ENCODE results near the gene TEX29.

TEX29 gene

DNA sequence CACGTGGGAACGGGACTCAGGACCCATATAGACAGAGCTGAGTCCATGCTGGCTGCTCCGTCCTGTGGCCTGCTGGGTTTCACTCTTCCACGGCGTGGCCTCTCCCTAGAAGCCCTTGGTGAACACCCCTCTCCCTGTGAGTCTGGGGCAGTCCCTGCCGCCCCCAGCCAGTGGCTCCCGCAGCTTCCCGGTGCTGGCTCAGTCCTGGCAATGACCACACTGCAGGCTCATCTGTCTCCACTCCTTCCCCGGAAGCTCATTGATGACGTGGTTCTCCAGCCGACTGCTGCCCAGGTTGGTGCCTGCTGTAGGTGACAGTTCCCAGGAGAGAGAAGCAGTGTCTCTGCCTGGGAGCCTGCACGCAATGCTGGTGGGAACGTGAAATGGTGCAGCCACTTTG, 2.1 kb upstream of the TEX29 start (continued):
- TF ChIP-seq, protein P1, sequence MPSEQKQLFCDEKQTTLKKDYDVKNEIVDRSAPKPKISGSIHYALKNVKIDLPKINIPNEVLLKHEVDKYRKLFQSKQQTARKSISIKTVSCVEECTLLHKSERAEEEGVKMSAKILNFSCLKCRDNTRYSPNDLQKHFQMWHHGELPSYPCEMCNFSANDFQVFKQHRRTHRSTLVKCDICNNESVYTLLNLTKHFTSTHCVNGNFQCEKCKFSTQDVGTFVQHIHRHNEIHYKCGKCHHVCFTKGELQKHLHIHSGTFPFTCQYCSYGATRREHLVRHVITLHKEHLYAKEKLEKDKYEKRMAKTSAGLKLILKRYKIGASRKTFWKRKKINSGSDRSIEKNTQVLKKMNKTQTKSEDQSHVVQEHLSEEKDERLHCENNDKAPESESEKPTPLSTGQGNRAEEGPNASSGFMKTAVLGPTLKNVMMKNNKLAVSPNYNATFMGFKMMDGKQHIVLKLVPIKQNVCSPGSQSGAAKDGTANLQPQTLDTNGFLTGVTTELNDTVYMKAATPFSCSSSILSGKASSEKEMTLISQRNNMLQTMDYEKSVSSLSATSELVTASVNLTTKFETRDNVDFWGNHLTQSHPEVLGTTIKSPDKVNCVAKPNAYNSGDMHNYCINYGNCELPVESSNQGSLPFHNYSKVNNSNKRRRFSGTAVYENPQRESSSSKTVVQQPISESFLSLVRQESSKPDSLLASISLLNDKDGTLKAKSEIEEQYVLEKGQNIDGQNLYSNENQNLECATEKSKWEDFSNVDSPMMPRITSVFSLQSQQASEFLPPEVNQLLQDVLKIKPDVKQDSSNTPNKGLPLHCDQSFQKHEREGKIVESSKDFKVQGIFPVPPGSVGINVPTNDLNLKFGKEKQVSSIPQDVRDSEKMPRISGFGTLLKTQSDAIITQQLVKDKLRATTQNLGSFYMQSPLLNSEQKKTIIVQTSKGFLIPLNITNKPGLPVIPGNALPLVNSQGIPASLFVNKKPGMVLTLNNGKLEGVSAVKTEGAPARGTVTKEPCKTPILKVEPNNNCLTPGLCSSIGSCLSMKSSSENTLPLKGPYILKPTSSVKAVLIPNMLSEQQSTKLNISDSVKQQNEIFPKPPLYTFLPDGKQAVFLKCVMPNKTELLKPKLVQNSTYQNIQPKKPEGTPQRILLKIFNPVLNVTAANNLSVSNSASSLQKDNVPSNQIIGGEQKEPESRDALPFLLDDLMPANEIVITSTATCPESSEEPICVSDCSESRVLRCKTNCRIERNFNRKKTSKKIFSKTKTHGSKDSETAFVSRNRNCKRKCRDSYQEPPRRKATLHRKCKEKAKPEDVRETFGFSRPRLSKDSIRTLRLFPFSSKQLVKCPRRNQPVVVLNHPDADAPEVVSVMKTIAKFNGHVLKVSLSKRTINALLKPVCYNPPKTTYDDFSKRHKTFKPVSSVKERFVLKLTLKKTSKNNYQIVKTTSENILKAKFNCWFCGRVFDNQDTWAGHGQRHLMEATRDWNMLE (tag by site-specific recombination; conservative IDR thresholded peaks at IDR 0.05; ENCODE audit: low read depth): no peak
- TF ChIP-seq ZSCAN16 (tag by site-specific recombination; IDR thresholded peaks at IDR 0.05) (no peak), ZBTB48 (tag by site-specific recombination; IDR thresholded peaks at IDR 0.05) (no peak), ZNF501 (tag by site-specific recombination; IDR thresholded peaks at IDR 0.05) (no peak)
- TF ChIP-seq, protein P2, sequence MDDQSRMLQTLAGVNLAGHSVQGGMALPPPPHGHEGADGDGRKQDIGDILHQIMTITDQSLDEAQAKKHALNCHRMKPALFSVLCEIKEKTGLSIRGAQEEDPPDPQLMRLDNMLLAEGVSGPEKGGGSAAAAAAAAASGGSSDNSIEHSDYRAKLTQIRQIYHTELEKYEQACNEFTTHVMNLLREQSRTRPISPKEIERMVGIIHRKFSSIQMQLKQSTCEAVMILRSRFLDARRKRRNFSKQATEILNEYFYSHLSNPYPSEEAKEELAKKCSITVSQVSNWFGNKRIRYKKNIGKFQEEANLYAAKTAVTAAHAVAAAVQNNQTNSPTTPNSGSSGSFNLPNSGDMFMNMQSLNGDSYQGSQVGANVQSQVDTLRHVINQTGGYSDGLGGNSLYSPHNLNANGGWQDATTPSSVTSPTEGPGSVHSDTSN (CRISPR knock-in tag; IDR thresholded peaks at IDR 0.05): no peak

DNA sequence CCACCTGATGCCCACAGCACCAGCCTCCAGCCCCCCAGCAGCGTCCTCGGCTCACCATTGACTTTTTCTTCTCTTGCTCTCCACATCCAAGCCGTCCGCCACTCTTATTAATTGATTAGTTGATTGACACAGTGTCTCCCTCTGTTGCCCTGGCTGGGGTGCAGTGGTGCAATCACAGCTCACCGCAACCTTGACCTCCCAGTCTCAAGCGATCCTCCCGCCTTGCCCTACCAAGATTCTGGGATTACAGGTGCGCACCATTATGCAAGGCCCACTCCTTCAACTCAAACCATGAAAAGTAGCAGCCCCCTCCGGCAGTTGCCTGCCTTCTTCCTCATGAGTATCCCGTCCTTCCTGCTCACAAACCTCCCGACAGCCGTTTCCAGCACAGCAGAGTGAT, 921 bp upstream of the TEX29 start:
- Histone ChIP-seq H3K36me3 (ENCODE audit: control insufficient read depth in 2 of 2, insufficient read depth in 1 of 2, low read length in 2 of 2) (no peaks in the 10 kb centered on the region), H3K27ac (ENCODE audit: extremely low read depth, low read depth, low read length) (no peak overlapping the region), H3K4me1 (ENCODE audit: control insufficient read depth, insufficient read depth, low read length) (no peaks in the 10 kb centered on the region), H3K4me3 (ENCODE audit: low read depth, low read length) (no peak overlapping the region), H3K9me3 (ENCODE audit: control insufficient read depth, insufficient read depth, low read depth, low read length) (no peaks in the 10 kb centered on the region)
- CTCF ChIA-PET: no interaction called here
- POLR2A ChIA-PET: no interaction called here
- TF ChIP-seq ZNF670 (tag by site-specific recombination; IDR thresholded peaks at IDR 0.05; ENCODE audit: low read depth) (no peak), ZNF777 (tag by site-specific recombination; IDR thresholded peaks at IDR 0.05; ENCODE audit: borderline replicate concordance) (no peak), BCL11B (tag by site-specific recombination; IDR thresholded peaks at IDR 0.05; ENCODE audit: low read depth) (no peak), ZIC2 (tag by site-specific recombination; IDR thresholded peaks at IDR 0.05) (no peak), ZNF514 (tag by site-specific recombination; IDR thresholded peaks at IDR 0.05) (no peak), ZNF274 (IDR thresholded peaks at IDR 0.05; ENCODE audit: low read length) (no peak), ZNF274 (tag by site-specific recombination; IDR thresholded peaks at IDR 0.05; ENCODE audit: borderline replicate concordance) (no peak), ZNF843 (tag by site-specific recombination; IDR thresholded peaks at IDR 0.05) (no peak), IKZF3 (tag by site-specific recombination; IDR thresholded peaks at IDR 0.05) (no peak), MEIS1 (CRISPR knock-in tag; IDR thresholded peaks at IDR 0.05; ENCODE audit: borderline replicate concordance) (no peak), ZBTB20 (tag by site-specific recombination; IDR thresholded peaks at IDR 0.05) (no peak)
- TF ChIP-seq, protein P3, sequence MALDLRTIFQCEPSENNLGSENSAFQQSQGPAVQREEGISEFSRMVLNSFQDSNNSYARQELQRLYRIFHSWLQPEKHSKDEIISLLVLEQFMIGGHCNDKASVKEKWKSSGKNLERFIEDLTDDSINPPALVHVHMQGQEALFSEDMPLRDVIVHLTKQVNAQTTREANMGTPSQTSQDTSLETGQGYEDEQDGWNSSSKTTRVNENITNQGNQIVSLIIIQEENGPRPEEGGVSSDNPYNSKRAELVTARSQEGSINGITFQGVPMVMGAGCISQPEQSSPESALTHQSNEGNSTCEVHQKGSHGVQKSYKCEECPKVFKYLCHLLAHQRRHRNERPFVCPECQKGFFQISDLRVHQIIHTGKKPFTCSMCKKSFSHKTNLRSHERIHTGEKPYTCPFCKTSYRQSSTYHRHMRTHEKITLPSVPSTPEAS (tag by site-specific recombination; IDR thresholded peaks at IDR 0.05): no peak
- TF ChIP-seq, protein P4, sequence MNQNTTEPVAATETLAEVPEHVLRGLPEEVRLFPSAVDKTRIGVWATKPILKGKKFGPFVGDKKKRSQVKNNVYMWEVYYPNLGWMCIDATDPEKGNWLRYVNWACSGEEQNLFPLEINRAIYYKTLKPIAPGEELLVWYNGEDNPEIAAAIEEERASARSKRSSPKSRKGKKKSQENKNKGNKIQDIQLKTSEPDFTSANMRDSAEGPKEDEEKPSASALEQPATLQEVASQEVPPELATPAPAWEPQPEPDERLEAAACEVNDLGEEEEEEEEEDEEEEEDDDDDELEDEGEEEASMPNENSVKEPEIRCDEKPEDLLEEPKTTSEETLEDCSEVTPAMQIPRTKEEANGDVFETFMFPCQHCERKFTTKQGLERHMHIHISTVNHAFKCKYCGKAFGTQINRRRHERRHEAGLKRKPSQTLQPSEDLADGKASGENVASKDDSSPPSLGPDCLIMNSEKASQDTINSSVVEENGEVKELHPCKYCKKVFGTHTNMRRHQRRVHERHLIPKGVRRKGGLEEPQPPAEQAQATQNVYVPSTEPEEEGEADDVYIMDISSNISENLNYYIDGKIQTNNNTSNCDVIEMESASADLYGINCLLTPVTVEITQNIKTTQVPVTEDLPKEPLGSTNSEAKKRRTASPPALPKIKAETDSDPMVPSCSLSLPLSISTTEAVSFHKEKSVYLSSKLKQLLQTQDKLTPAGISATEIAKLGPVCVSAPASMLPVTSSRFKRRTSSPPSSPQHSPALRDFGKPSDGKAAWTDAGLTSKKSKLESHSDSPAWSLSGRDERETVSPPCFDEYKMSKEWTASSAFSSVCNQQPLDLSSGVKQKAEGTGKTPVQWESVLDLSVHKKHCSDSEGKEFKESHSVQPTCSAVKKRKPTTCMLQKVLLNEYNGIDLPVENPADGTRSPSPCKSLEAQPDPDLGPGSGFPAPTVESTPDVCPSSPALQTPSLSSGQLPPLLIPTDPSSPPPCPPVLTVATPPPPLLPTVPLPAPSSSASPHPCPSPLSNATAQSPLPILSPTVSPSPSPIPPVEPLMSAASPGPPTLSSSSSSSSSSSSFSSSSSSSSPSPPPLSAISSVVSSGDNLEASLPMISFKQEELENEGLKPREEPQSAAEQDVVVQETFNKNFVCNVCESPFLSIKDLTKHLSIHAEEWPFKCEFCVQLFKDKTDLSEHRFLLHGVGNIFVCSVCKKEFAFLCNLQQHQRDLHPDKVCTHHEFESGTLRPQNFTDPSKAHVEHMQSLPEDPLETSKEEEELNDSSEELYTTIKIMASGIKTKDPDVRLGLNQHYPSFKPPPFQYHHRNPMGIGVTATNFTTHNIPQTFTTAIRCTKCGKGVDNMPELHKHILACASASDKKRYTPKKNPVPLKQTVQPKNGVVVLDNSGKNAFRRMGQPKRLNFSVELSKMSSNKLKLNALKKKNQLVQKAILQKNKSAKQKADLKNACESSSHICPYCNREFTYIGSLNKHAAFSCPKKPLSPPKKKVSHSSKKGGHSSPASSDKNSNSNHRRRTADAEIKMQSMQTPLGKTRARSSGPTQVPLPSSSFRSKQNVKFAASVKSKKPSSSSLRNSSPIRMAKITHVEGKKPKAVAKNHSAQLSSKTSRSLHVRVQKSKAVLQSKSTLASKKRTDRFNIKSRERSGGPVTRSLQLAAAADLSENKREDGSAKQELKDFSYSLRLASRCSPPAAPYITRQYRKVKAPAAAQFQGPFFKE (tag by site-specific recombination; IDR thresholded peaks at IDR 0.05; ENCODE audit: borderline replicate concordance): no peak
- TF ChIP-seq, protein P5, sequence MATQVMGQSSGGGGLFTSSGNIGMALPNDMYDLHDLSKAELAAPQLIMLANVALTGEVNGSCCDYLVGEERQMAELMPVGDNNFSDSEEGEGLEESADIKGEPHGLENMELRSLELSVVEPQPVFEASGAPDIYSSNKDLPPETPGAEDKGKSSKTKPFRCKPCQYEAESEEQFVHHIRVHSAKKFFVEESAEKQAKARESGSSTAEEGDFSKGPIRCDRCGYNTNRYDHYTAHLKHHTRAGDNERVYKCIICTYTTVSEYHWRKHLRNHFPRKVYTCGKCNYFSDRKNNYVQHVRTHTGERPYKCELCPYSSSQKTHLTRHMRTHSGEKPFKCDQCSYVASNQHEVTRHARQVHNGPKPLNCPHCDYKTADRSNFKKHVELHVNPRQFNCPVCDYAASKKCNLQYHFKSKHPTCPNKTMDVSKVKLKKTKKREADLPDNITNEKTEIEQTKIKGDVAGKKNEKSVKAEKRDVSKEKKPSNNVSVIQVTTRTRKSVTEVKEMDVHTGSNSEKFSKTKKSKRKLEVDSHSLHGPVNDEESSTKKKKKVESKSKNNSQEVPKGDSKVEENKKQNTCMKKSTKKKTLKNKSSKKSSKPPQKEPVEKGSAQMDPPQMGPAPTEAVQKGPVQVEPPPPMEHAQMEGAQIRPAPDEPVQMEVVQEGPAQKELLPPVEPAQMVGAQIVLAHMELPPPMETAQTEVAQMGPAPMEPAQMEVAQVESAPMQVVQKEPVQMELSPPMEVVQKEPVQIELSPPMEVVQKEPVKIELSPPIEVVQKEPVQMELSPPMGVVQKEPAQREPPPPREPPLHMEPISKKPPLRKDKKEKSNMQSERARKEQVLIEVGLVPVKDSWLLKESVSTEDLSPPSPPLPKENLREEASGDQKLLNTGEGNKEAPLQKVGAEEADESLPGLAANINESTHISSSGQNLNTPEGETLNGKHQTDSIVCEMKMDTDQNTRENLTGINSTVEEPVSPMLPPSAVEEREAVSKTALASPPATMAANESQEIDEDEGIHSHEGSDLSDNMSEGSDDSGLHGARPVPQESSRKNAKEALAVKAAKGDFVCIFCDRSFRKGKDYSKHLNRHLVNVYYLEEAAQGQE (tag by site-specific recombination; IDR thresholded peaks at IDR 0.05): no peak
